GM23248 (cell line): Measurements from ENCODE around the gene PRIMA1.

Source experiments
- EZH2 ChIP-seq: fragments of 200-600 bp; sonication (generic); IDR thresholded peaks from 2 replicates; pipeline ENCODE4 v1.6.1; 2018; ENCODE audit warnings: antibody characterized with exemption, mild to moderate bottlenecking; ENCODE audit not compliant: insufficient read depth, poor library complexity, severe bottlenecking
- EZH2phosphoT487 ChIP-seq: fragments of 200-600 bp; sonication (generic); IDR thresholded peaks from 2 replicates; pipeline ENCODE4 v1.6.1; 2018; ENCODE audit warnings: antibody characterized with exemption, moderate library complexity, mild to moderate bottlenecking, low read depth; ENCODE audit not compliant: insufficient read depth

DNA sequence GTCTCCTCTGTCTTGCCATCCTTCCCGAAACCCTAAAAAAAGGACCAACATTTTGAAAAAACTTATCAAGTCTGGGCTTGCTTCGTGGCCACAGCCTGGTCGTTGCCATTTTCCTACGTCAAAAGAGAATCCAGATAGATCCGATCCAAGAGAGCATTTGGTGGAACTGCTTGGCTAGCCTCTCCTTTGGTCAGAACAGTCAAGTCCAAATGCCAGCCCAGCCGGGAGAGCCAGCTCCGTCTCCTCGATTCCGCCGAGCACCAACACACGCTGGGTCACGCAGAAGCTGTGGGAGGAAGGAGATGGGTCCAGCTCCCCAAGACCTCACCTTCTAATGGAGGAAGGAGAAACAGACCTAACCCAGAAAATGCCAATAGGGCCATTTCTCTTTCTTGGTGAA, 9.3 kb upstream of the PRIMA1 start:
- no peak for TF ChIP-seq EZH2
- TF ChIP-seq EZH2phosphoT487, result no peak
